ENCODE results near the gene AMFR. TPM values are rescaled to one million over a fixed set of nuclear protein-coding genes. Genes with fewer than 3 reads are reported as not detected.

The AMFR gene
- total RNA-seq, 1 experiment from 2014 or later = 48.1 TPM

- intact Hi-C loops (cut with micrococcal nuclease; ENCODE audit: unreplicated experiment) = no loop called here
- Histone ChIP-seq H3K4me1 (ENCODE audit: insufficient read depth, low read length, poor library complexity, severe bottlenecking) (no peaks in the 10 kb centered on the region), H3K27ac (ENCODE audit: low read depth, low read length, poor library complexity, severe bottlenecking) (no peak overlapping the region), H3K9me3 (ENCODE audit: low read depth, low read length, poor library complexity, severe bottlenecking) (no peaks in the 10 kb centered on the region), H3K36me3 (ENCODE audit: insufficient read depth, low read length, poor library complexity, severe bottlenecking) (no peaks in the 10 kb centered on the region), H3K4me3 (ENCODE audit: low read depth, low read length, poor library complexity, severe bottlenecking) (no peak overlapping the region), H3K27me3 (replicated peaks; ENCODE audit: insufficient read depth, low read depth, low read length, poor library complexity) (no peaks in the 10 kb centered on the region)
- ChIA-PET CTCF (no interaction called here), POLR2A (ENCODE audit: low non-redundant PET) (no interaction called here)
- DNase-seq (ENCODE audit: low spot score) = no peak
- no TSS peak for BruUV-seq (replicated peaks)
- TF ChIP-seq EZH2 (IDR thresholded peaks at IDR 0.05; ENCODE audit: borderline replicate concordance, low read depth, low read length, poor library complexity, severe bottlenecking) = no peak
Observed at GRCh38 chr16:56360117-56361008, 65.0 kb downstream of the AMFR start.

DNA sequence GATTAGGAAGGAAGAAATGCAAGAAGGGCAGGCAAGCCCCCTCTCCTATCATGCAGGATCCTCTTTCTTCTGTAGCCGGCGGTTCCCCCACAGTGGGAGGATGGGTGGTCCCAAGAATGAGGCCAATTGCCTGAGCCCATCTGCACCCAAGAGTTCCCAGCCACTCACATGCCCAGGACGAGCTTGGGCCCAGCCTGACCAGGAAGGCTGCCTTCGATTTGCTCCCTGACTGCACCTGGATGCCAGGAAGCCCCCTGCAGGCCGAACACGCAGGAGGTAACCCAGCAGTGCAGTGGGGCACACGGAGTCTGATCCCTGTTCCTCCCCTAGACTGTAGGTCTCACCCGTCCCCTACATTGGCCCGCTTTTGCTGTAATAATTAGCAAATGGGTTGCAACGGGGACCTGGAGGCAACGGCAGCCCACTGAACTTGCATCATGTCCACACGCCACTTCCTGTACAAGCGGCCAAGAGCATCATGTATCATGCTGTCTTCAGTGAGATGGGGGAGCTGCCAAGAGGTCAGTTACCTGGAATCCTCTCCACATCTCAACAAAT is 67.5 kb downstream of the AMFR start:
- no peaks in the 10 kb centered on the region for H3K9me3 ChIP-seq (ENCODE audit: low read depth, low read length, poor library complexity, severe bottlenecking)
- BruUV-seq (replicated peaks) = no TSS peak
- no peaks in the 10 kb centered on the region for H3K36me3 ChIP-seq (ENCODE audit: insufficient read depth, low read length, poor library complexity, severe bottlenecking)
- DNase-seq (ENCODE audit: low spot score) = no peak
- H3K4me3 ChIP-seq (ENCODE audit: low read depth, low read length, poor library complexity, severe bottlenecking) = no peak overlapping the region
- CTCF ChIA-PET = no interaction called here
- H3K27me3 ChIP-seq (replicated peaks; ENCODE audit: insufficient read depth, low read depth, low read length, poor library complexity) = no peaks in the 10 kb centered on the region
- TF ChIP-seq CTCF (conservative IDR thresholded peaks at IDR 0.05; ENCODE audit: low read depth, low read length) = no peak
- TF ChIP-seq EZH2 (IDR thresholded peaks at IDR 0.05; ENCODE audit: borderline replicate concordance, low read depth, low read length, poor library complexity, severe bottlenecking) = no peak
- intact Hi-C loops (cut with micrococcal nuclease; ENCODE audit: unreplicated experiment) = no loop called here
- POLR2A ChIA-PET (ENCODE audit: low non-redundant PET) = no interaction called here
- H3K27ac ChIP-seq (ENCODE audit: low read depth, low read length, poor library complexity, severe bottlenecking) = no peak overlapping the region
- H3K4me1 ChIP-seq (ENCODE audit: insufficient read depth, low read length, poor library complexity, severe bottlenecking) = no peaks in the 10 kb centered on the region

DNA sequence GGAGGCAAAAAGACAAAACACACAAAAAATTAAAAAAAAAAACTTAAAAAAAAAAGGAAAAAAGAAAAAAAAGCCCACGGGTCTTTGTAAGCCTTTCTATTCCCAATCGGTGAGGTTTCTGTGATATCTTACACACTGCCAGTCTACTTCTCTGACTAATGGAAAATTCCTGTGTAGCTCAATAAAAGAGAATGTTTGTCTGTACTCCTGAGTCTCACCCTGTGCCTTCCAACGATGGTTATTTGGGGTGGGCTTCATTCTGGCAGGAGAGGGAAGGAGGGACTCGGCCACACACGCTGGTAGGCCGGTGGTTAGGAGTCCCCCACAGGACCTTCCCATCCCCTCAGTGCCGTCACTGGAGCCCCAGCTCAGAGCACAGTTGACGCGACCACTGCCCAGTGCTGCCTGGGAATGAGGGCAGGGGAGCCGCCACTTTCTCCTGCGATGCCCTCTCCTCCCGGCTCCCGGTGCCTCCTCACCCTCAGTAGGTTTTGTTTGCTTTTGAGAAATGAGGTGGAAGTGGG is 68.0 kb downstream of the AMFR start:
- H3K36me3 ChIP-seq (ENCODE audit: insufficient read depth, low read length, poor library complexity, severe bottlenecking) = no peaks in the 10 kb centered on the region
- H3K4me1 ChIP-seq (ENCODE audit: insufficient read depth, low read length, poor library complexity, severe bottlenecking) = no peaks in the 10 kb centered on the region
- ChIA-PET CTCF (interaction anchor here (1.0 to 1.3 kb wide), 2 partner anchors 345 to 893 kb away, joined by 5 to 7 read pairs; no protein-coding TSS in a partner anchor), POLR2A (ENCODE audit: low non-redundant PET) (no interaction called here)
- BruUV-seq (replicated peaks) = no TSS peak
- H3K9me3 ChIP-seq (ENCODE audit: low read depth, low read length, poor library complexity, severe bottlenecking) = no peaks in the 10 kb centered on the region
- H3K27ac ChIP-seq (ENCODE audit: low read depth, low read length, poor library complexity, severe bottlenecking) = no peak overlapping the region
- peak overlapping the region; percentile 30 for H3K4me3 ChIP-seq (ENCODE audit: low read depth, low read length, poor library complexity, severe bottlenecking)
- DNase-seq (ENCODE audit: low spot score) = no peak
- no peak for TF ChIP-seq CTCF (conservative IDR thresholded peaks at IDR 0.05; ENCODE audit: low read depth, low read length)
- no peak for TF ChIP-seq EZH2 (IDR thresholded peaks at IDR 0.05; ENCODE audit: borderline replicate concordance, low read depth, low read length, poor library complexity, severe bottlenecking)
- intact Hi-C loops (cut with micrococcal nuclease; ENCODE audit: unreplicated experiment) = no loop called here
- H3K27me3 ChIP-seq (replicated peaks; ENCODE audit: insufficient read depth, low read depth, low read length, poor library complexity) = no peaks in the 10 kb centered on the region
